ENCODE measurements around the gene BEAN1.

Gene BEAN1

GRCh38 chr16:66419527-66419926, 7.6 kb upstream of the BEAN1 start:
- DNase-seq = no peak

GRCh38 chr16:66420396-66420795, 6.7 kb upstream of the BEAN1 start:
- DNase-seq = no peak

GRCh38 chr16:66421891-66422290, 5.2 kb upstream of the BEAN1 start:
- DNase-seq = no peak

- no peak for DNase-seq
Observed at GRCh38 chr16:66422366-66422765, 4.7 kb upstream of the BEAN1 start.

- DNase-seq = no peak
Observed at GRCh38 chr16:66423177-66423576, 3.9 kb upstream of the BEAN1 start.

GRCh38 chr16:66425651-66426050, 1.4 kb upstream of the BEAN1 start:
- DNase-seq = no peak

- peak; percentile 63 for DNase-seq
Observed at GRCh38 chr16:66426112-66427035, 721 bp upstream of the BEAN1 start.

- DNase-seq = peak; percentile 65
Observed at GRCh38 chr16:66427871-66428681, 981 bp downstream of the BEAN1 start.

GRCh38 chr16:66428682-66429251, 1.7 kb downstream of the BEAN1 start:
- DNase-seq = no peak

- no peak for DNase-seq
Observed at GRCh38 chr16:66429290-66429962, 2.3 kb downstream of the BEAN1 start.

GRCh38 chr16:66430214-66430613, 3.1 kb downstream of the BEAN1 start:
- DNase-seq = no peak

GRCh38 chr16:66431760-66432159, 4.7 kb downstream of the BEAN1 start:
- no peak for DNase-seq

- no peak for DNase-seq
Observed at GRCh38 chr16:66432429-66432828, 5.3 kb downstream of the BEAN1 start.

GRCh38 chr16:66434619-66435430, 7.7 kb downstream of the BEAN1 start:
- DNase-seq = no peak

GRCh38 chr16:66435896-66436295, 8.8 kb downstream of the BEAN1 start:
- no peak for DNase-seq

GRCh38 chr16:66437391-66437945, 10.4 kb downstream of the BEAN1 start:
- DNase-seq = no peak

- DNase-seq = no peak
Observed at GRCh38 chr16:66438536-66438935, 11.4 kb downstream of the BEAN1 start.

- DNase-seq = no peak
Observed at GRCh38 chr16:66439051-66439730, 12.1 kb downstream of the BEAN1 start.

GRCh38 chr16:66440271-66440802, 13.2 kb downstream of the BEAN1 start:
- no peak for DNase-seq

- no peak for DNase-seq
Observed at GRCh38 chr16:66440970-66441369, 13.9 kb downstream of the BEAN1 start.

Data from right kidney (tissue), 1 donor.